Raji (cell line): ENCODE data around the gene FAM83B.

ENCODE experiments used
- POLR2A ChIP-seq: IDR thresholded peaks from 2 replicates; pipeline ENCODE4 v1.6.1; 2011; ENCODE audit warnings: low read depth, low read length, control low read depth; ENCODE audit not compliant: insufficient read depth

Gene FAM83B, protein sequence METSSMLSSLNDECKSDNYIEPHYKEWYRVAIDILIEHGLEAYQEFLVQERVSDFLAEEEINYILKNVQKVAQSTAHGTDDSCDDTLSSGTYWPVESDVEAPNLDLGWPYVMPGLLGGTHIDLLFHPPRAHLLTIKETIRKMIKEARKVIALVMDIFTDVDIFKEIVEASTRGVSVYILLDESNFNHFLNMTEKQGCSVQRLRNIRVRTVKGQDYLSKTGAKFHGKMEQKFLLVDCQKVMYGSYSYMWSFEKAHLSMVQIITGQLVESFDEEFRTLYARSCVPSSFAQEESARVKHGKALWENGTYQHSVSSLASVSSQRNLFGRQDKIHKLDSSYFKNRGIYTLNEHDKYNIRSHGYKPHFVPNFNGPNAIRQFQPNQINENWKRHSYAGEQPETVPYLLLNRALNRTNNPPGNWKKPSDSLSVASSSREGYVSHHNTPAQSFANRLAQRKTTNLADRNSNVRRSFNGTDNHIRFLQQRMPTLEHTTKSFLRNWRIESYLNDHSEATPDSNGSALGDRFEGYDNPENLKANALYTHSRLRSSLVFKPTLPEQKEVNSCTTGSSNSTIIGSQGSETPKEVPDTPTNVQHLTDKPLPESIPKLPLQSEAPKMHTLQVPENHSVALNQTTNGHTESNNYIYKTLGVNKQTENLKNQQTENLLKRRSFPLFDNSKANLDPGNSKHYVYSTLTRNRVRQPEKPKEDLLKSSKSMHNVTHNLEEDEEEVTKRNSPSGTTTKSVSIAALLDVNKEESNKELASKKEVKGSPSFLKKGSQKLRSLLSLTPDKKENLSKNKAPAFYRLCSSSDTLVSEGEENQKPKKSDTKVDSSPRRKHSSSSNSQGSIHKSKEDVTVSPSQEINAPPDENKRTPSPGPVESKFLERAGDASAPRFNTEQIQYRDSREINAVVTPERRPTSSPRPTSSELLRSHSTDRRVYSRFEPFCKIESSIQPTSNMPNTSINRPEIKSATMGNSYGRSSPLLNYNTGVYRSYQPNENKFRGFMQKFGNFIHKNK

DNA sequence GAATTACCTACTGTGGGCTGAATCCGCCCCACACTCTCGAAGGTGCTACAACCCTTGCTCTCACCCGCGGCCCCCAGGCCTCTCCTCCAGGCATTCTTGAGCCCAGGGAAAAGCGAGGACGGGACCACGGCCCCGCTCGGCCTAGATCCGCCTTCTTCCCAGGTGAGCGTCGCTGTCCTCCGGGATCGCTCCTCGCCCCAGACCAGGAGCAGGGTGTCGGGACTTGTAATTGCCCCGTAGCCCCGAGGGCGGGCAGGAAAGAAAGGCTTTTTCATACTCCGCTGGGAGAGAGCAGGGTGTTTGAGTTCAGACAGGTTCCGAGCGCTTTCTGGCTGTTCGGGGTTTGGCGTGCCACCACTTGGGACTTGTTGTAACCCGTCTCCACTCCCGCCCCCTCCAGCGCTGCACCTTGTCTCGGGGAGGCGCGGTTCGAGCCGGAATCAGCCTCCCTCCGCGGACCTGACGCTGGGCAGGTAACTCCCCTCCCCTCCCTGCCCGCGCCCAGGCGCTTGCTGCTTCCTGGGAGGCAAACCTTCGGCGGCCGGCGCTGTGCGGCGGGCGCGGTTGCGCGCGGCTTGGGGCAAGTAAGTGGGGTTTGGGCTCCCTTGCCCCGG, at the start of gene FAM83B:
Gene FAM83B (plus strand): TSS at position 529 of the 614 bp plus-strand sequence. CDS start 23,476 bp downstream, outside the sequence.
- TF ChIP-seq POLR2A: no peak

DNA sequence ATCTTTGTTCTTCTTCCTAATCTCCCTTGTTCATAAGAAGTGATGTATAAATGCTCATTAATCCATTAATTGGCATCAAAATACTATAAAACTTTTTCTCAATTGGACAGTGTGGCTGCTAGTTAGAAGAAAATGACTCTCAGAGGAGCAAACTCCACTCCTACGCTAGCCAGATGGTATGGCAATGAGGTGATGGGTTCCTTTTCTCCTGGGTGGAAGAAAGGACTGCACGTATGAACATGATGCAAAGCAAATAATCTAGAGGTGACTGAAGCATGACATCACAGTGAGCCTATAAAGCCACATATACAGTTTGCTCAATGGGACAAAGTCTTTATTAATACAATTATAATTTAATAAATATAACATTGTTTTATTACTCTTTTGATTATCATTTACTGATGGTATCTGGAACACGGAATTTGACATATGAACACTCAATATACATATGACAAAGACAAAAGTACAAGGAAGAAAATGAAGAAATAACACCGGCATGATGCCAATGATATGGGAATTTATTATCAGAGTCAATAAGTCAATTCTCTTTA, 46.4 kb upstream of the FAM83B start:
- no peak for TF ChIP-seq POLR2A

DNA sequence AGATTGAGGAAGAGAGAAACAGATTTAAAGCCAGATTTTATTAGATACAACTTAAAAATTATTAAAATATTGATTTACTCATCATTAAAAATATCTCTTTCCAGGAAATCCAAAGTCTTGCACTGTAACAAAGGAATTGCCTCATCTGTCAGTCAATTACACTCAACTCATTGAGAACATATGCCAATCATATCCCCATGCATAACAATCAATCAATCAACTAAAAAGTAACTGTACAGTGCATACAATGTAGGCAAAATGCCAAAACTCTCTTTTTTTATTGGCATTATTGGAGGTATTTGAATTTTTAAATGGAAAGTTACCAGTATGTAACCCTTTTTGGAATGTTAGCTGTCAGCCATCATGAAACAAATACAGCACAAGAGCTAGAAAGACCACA, 45.3 kb upstream of the FAM83B start:
- no peak for TF ChIP-seq POLR2A

DNA sequence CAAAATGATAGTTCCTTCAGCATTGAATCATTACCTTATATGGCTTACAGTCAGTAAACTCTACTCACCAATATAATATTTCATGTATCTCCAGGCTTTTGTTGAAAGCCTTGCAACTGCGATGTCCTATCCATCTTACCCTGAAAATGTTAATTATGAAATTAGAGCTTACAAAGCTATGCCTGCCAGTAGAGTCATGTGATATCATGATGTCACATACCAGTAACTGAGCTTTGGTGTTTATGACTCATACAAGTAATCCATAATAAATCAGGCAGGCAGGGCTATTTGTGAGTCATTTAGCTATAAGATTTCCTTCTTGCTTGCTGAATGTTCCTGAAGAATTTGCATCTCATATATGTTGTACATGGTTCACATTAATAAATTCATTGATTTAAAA, 44.9 kb upstream of the FAM83B start:
- no peak for TF ChIP-seq POLR2A

DNA sequence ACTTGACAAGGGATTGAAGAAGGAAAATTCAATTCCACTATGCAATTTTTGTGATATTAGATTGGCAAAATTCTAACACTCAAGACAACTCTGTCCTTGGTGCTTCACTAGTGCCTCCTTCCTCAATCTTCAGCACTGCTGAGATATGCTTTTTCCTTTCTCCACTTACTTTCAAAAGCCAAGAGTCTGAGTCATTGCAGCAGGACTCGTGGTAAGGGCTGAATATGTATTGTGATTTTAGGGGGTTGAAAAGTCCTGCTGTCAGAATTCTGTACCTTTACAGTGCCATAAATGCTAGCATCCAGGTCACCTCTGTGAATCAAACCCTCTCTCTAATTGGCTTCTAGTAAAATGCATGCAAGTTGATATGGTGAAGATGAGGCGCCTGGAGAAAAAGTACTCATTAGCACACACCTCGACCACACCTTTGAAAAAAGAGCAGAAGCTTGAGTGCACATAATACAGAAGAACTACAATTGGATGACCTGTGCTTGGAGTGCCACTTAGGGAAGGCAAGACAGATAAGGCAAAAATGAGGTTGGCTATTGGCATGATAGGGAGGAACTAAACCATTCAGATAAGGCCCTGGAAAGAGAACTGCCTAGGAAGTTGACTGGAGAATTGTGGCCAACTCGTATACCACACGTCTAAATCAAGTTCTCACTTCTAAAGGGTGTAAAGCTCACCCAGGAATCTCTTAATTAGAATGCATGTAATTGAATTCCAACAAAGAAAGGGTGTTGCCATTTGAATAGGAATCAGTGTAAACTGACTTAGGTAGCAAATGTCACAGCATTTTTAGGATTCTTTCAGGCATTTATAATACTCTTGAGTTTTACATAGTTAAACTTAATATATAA, 43.6 kb upstream of the FAM83B start:
- TF ChIP-seq POLR2A: no peak

DNA sequence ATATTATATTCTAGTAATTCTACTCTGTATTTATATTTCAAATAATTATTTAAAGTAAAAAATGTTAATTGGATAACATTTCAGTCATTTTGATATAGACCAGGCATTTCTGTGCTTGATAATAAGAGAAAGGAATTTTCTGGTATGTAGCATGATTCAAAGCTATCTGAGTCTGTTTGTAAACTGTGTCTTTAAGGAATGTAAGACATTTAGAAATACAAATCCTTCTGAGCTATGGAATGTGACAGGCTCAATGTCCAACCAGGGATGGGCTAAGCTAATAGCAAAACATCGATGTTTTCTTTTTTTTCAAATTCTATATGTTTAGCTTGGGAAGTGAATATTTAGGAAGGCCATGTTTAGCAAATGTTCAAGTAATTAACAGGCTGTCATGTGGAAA, 41.5 kb upstream of the FAM83B start:
- TF ChIP-seq POLR2A: no peak

DNA sequence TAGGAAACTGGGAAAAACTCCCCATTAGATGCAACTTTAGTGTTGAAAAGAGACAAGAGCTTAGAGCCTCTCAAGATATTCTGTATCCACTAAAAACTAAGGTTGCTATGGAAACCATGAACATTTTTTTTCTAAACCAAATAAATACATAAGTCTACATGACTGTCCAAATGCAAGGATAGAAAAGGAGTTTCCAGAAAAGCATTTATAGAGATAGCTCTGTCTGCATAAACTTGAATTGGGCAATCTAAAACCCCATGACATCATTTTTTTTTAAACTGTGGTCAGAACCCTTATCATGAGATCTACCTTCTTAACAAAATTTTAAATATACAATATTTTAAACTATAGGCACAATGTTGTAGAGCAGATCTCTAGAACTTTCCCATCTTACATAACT, 36.4 kb upstream of the FAM83B start:
- TF ChIP-seq POLR2A: no peak

DNA sequence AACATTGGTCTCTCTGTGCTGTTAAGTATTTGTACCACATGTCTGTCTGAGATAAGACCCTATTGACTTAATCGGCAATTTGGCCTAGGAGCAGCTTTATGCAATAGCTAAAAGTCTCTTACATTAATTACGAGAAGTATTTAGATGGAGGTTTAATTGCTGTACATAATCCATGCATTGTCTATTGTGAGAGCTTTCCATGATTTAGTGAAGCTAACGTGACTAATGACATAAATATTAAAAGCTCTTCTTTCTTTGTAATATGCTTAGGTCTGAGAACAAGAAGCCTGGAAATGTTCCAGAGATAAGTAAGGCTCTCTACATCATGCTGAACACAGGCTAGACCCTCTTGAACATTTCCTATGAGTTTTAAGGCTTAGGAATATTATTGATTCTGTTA, 32.7 kb upstream of the FAM83B start:
- no peak for TF ChIP-seq POLR2A

DNA sequence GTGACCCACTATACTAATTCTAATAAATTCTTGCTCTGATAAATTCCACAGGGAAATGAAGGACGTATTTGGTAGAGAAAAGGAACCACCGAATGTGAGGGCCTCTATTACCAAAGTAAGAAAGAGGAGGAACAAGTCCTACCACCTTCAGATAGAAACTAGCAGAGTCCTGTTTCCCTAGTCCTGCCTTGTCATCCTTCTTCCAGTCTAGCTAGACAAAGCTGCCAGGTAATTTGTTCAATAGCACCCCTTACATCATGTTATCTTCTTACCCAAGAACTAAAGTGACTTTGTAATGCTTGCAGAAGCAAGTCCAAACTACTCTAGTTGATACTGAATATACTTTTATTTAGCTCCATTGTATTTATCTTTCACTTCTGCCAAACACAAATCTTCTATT, 29.3 kb upstream of the FAM83B start:
- TF ChIP-seq POLR2A: no peak

DNA sequence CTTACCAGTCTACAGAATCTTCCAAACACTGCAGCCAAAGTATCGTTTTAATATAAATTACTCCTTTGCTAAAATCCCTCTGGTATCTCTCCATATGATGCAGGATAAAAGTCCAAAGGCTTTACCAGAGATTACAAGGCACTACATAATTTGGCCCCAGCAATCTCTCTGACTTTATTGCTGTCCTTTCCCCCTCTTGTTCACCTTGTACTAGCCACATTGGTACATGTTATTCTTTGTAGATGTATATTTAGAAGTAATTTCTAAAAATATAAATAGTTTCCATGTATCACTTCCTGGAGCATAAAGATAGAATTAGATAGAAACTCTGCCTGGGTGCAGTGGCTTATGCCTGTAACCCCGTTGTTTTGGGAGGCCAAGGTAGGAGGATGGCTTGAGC, 28.7 kb upstream of the FAM83B start:
- TF ChIP-seq POLR2A: no peak

DNA sequence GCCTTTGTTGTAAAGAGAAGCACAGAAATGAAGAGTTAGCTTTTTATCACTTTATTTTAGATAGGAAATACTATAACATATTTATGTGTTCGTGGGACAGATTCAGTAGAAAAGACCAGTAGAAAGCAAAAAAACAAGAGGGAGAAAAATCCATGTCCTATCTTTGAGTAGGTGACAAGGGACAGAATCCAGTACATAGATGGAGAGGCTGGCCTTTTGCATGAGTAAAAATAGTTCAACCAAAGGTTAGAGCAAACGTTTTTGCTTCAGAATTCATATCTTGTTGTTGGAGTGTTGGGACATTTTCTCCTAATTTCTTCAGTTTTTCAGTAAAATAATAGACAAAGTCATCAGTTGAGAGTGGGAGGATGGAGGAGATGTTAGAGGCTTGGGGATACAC, 19.6 kb upstream of the FAM83B start:
- no peak for TF ChIP-seq POLR2A

DNA sequence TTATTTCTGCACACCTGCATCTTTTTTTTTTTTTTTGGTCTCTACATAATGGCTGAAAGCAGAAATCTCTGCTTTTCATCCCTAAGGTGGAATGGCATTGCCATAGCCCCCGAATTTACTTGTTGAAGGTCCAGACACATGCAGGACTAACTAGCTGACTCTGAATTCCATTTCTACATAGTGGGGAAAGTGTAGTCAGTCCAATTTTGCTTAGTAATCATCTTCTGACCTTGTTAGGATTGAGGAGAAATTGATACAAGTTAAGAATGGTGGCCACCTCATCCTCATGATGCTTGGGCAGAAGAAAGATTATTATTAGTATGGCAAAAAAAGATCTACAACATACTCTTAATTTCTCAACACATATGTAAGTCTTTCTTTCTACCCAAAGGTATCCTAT, 16.4 kb upstream of the FAM83B start:
- TF ChIP-seq POLR2A: no peak

DNA sequence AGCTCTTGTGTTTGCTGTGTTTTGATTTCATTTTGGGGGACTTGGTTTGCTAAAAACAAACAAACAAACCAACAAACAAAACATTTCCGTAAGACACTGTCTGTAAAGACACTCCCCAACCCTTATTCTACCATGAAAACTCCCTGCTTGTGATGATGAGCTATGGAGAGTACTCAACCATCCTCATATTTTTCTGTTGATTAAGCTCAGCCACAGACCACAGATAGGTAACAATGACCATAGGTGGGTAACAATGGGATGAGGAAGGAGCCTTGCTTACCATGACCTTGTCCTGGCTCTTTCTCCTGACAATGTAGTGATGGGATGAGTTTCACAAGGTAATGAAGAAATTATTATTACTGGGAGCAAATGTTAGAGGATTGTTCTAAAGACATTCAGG, 11.4 kb upstream of the FAM83B start:
- TF ChIP-seq POLR2A: no peak
